Measurements from ENCODE around the gene SMIM12.

SMIM12 gene

GRCh38 chr1:34846265-34846664 is 13.3 kb downstream of the SMIM12 start:
- H3K9ac ChIP-seq (ENCODE audit: low read length), result no peak overlapping the region
- no peaks in the 10 kb centered on the region for H3K27me3 ChIP-seq (ENCODE audit: insufficient read depth, low read length)
- no peaks in the 10 kb centered on the region for H3F3A ChIP-seq (ENCODE audit: insufficient read depth, low read length)
- no peak overlapping the region for H3K4me3 ChIP-seq (ENCODE audit: low read depth, low read length, poor library complexity, severe bottlenecking)
- TF ChIP-seq, protein P1, sequence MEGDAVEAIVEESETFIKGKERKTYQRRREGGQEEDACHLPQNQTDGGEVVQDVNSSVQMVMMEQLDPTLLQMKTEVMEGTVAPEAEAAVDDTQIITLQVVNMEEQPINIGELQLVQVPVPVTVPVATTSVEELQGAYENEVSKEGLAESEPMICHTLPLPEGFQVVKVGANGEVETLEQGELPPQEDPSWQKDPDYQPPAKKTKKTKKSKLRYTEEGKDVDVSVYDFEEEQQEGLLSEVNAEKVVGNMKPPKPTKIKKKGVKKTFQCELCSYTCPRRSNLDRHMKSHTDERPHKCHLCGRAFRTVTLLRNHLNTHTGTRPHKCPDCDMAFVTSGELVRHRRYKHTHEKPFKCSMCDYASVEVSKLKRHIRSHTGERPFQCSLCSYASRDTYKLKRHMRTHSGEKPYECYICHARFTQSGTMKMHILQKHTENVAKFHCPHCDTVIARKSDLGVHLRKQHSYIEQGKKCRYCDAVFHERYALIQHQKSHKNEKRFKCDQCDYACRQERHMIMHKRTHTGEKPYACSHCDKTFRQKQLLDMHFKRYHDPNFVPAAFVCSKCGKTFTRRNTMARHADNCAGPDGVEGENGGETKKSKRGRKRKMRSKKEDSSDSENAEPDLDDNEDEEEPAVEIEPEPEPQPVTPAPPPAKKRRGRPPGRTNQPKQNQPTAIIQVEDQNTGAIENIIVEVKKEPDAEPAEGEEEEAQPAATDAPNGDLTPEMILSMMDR (IDR thresholded peaks at IDR 0.05; ENCODE audit: low read length), result no peak
- TF ChIP-seq EZH2 (IDR thresholded peaks at IDR 0.05; ENCODE audit: borderline replicate concordance, low read length), result no peak
- H3K9me3 ChIP-seq (ENCODE audit: low read length), result no peaks in the 10 kb centered on the region
- H3K4me1 ChIP-seq (ENCODE audit: insufficient read depth, low read length, severe bottlenecking), result no peaks in the 10 kb centered on the region
- no peak overlapping the region for H3K4me2 ChIP-seq (ENCODE audit: low read length)
- no peaks in the 10 kb centered on the region for H4K20me1 ChIP-seq (ENCODE audit: insufficient read depth, low read length)
- H3K79me2 ChIP-seq (ENCODE audit: insufficient read depth, low read length), result no peaks in the 10 kb centered on the region
- H3K36me3 ChIP-seq (ENCODE audit: insufficient read depth, low read length), result peaks cover 7% of the 10 kb centered on the region; the same call in 1 of the 2 replicates
- H3K9me2 ChIP-seq (ENCODE audit: low read depth, low read length), result no peaks in the 10 kb centered on the region
- H2AFZ ChIP-seq (ENCODE audit: low read length), result no peak overlapping the region
- H3K27ac ChIP-seq (ENCODE audit: low read depth, low read length, poor library complexity, severe bottlenecking), result no peak overlapping the region

- no peaks in the 10 kb centered on the region for H3K9me3 ChIP-seq (ENCODE audit: low read length)
- no peaks in the 10 kb centered on the region for H3K79me2 ChIP-seq (ENCODE audit: insufficient read depth, low read length)
- no peaks in the 10 kb centered on the region; the same call in 1 of the 2 replicates for H3K36me3 ChIP-seq (ENCODE audit: insufficient read depth, low read length)
- H3K4me3 ChIP-seq (ENCODE audit: low read depth, low read length, poor library complexity, severe bottlenecking), result no peak overlapping the region
- H3K27ac ChIP-seq (ENCODE audit: low read depth, low read length, poor library complexity, severe bottlenecking), result no peak overlapping the region
- no peak overlapping the region for H2AFZ ChIP-seq (ENCODE audit: low read length)
- no peaks in the 10 kb centered on the region for H4K20me1 ChIP-seq (ENCODE audit: insufficient read depth, low read length)
- H3K4me1 ChIP-seq (ENCODE audit: insufficient read depth, low read length, severe bottlenecking), result no peaks in the 10 kb centered on the region
- no peak overlapping the region for H3K4me2 ChIP-seq (ENCODE audit: low read length)
- H3K9ac ChIP-seq (ENCODE audit: low read length), result no peak overlapping the region
- H3K27me3 ChIP-seq (ENCODE audit: insufficient read depth, low read length), result no peaks in the 10 kb centered on the region
- H3F3A ChIP-seq (ENCODE audit: insufficient read depth, low read length), result no peaks in the 10 kb centered on the region
- no peak for TF ChIP-seq EZH2 (IDR thresholded peaks at IDR 0.05; ENCODE audit: borderline replicate concordance, low read length)
- TF ChIP-seq, protein P1 (IDR thresholded peaks at IDR 0.05; ENCODE audit: low read length), result no peak
- H3K9me2 ChIP-seq (ENCODE audit: low read depth, low read length), result no peaks in the 10 kb centered on the region
Measured at GRCh38 chr1:34845131-34845901, 14.2 kb downstream of the SMIM12 start.

DNA sequence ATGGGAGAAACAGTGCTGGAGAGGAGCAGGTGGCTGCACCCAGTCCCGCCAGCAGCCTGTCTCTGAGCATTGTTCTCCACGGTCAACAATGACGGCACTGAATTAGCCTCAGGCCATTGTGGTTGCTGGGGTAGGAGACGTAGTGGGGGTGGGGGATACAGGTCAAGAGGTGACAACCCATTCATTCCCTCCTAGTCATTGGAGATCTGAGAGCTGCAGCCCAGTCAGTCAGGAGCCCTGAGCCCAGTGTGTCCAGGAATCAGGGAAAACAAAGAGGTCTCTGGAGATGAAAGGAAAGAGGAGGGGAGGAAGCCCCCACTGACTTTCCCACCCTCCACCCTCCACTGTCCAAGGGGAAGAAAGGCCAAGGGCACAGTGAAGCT is 15.3 kb downstream of the SMIM12 start:
- no peaks in the 10 kb centered on the region for H4K20me1 ChIP-seq (ENCODE audit: insufficient read depth, low read length)
- no peak overlapping the region for H2AFZ ChIP-seq (ENCODE audit: low read length)
- H3K9me3 ChIP-seq (ENCODE audit: low read length), result no peaks in the 10 kb centered on the region
- no peak overlapping the region for H3K4me2 ChIP-seq (ENCODE audit: low read length)
- no peaks in the 10 kb centered on the region for H3K79me2 ChIP-seq (ENCODE audit: insufficient read depth, low read length)
- H3K27me3 ChIP-seq (ENCODE audit: insufficient read depth, low read length), result no peaks in the 10 kb centered on the region
- no peaks in the 10 kb centered on the region for H3K9me2 ChIP-seq (ENCODE audit: low read depth, low read length)
- H3K27ac ChIP-seq (ENCODE audit: low read depth, low read length, poor library complexity, severe bottlenecking), result no peak overlapping the region
- H3K36me3 ChIP-seq (ENCODE audit: insufficient read depth, low read length), result no peaks in the 10 kb centered on the region
- no peak overlapping the region for H3K9ac ChIP-seq (ENCODE audit: low read length)
- no peaks in the 10 kb centered on the region for H3F3A ChIP-seq (ENCODE audit: insufficient read depth, low read length)
- H3K4me1 ChIP-seq (ENCODE audit: insufficient read depth, low read length, severe bottlenecking), result no peaks in the 10 kb centered on the region
- no peak for TF ChIP-seq EZH2 (IDR thresholded peaks at IDR 0.05; ENCODE audit: borderline replicate concordance, low read length)
- TF ChIP-seq, protein P1 (IDR thresholded peaks at IDR 0.05; ENCODE audit: low read length), result no peak
- no peak overlapping the region for H3K4me3 ChIP-seq (ENCODE audit: low read depth, low read length, poor library complexity, severe bottlenecking)
